HepG2 (cell line): Measurements from ENCODE around the gene MARCHF9. TPM values are rescaled to one million over a fixed set of nuclear protein-coding genes. Genes with fewer than 3 reads are reported as not detected.

Source experiments
- ATAC-seq: fragments of 200-7000 bp; cut with Tn5 transposase; 3 replicates; pipeline ENCODE4 v1.9.1; 2020; ENCODE audit warnings: mild to moderate bottlenecking, moderate library complexity
- BruUV-seq: library from RNA; stranded (reverse); fragments of 400-500 nt; replicated peaks from 2 replicates; lab custom pipeline; 2021; lab: Mats Ljungman, UMichigan
- CTCF ChIA-PET: fragments of 300-600 bp; formaldehyde crosslinking; extraction: SDS; loops from one replicate; lab custom pipeline; 2021; ENCODE audit warnings: low total read pairs, inconsistent platforms, low intra/inter-chr PET ratio; lab: Yijun Ruan, JAX
- POLR2A ChIA-PET: fragments of 350-600 bp; sonication (Branson Sonifier 250); formaldehyde crosslinking; loops from one replicate; lab custom pipeline; 2020; ENCODE audit warnings: antibody characterized with exemption, inconsistent platforms; lab: Yijun Ruan, JAX
- DNase-seq: peaks from one replicate; pipeline ENCODE4 v3.0.0-alpha.2; 2015; ENCODE audit warnings: low spot score
- FAIRE-seq: peaks from 3 replicates; lab custom pipeline; 2011; peaks lifted over from hg19 to GRCh38; lab: Jason Lieb, UNC
- H2AFZ ChIP-seq: one replicate; pipeline ENCODE4 v1.6.1; 2011; ENCODE audit warnings: low read length, inconsistent platforms
- H3K27ac ChIP-seq: fragments of 300-600 bp; 3 replicates; pipeline ENCODE4 v1.8.0; 2011; ENCODE audit warnings: mixed run types, mild to moderate bottlenecking, mixed read lengths, low read length, inconsistent platforms; ENCODE audit not compliant: insufficient read depth; ENCODE audit errors: extremely low read length
- H3K27me3 ChIP-seq, 2 experiments: fragments of 200-600 bp in 1 of 2; 2 replicates in 1 of 2; 3 replicates in 1 of 2; pipeline versions ENCODE4 v1.6.0 to v1.8.0; 2011; ENCODE audit warnings: low read length in 2 of 2, mild to moderate bottlenecking in 2 of 2, moderate library complexity in 2 of 2, inconsistent platforms in 1 of 2; ENCODE audit not compliant: insufficient read depth in 2 of 2, control insufficient read depth in 1 of 2
- H3K36me3 ChIP-seq, 2 experiments: fragments of 200-600 bp in 1 of 2; replicated peaks in 1 of 2; 2 replicates in 1 of 2; 3 replicates in 1 of 2; pipeline versions ENCODE4 v1.5.1 to v1.8.0; 2011; ENCODE audit warnings: low read length in 2 of 2, inconsistent platforms in 1 of 2; ENCODE audit not compliant: insufficient read depth in 2 of 2, control insufficient read depth in 1 of 2
- H3K4me1 ChIP-seq: 2 replicates; pipeline ENCODE4 v1.5.1; 2012; ENCODE audit warnings: low read length, inconsistent platforms; ENCODE audit not compliant: insufficient read depth
- H3K4me2 ChIP-seq: 2 replicates; pipeline ENCODE4 v1.6.0; 2011; ENCODE audit warnings: low read depth, low read length, inconsistent platforms
- H3K4me3 ChIP-seq, 3 experiments: fragments of 200-600 bp in 1 of 3; sonication (generic), shearing (Covaris generic) in 1 of 3; replicated peaks in 1 of 3; 2 replicates each; pipeline ENCODE4 v1.5.1; 2011 to 2016; ENCODE audit warnings: low read length in 3 of 3, inconsistent platforms in 2 of 3, low read depth in 2 of 3, mild to moderate bottlenecking in 2 of 3, control low read depth in 1 of 3, mixed read lengths in 1 of 3; ENCODE audit not compliant: insufficient read depth in 1 of 3
- H3K79me2 ChIP-seq: one replicate; pipeline ENCODE4 v1.6.1; 2011; ENCODE audit warnings: low read length, inconsistent platforms; ENCODE audit not compliant: insufficient read depth
- H3K9ac ChIP-seq: 2 replicates; pipeline ENCODE4 v1.6.0; 2011; ENCODE audit warnings: mild to moderate bottlenecking, low read depth, low read length, inconsistent platforms; ENCODE audit not compliant: insufficient read depth
- H3K9me3 ChIP-seq: 2 replicates; pipeline ENCODE4 v1.5.1; 2012; ENCODE audit warnings: mild to moderate bottlenecking, low read length
- H4K20me1 ChIP-seq: 2 replicates; pipeline ENCODE4 v1.6.0; 2011; ENCODE audit warnings: inconsistent platforms, mild to moderate bottlenecking, low read length, moderate library complexity; ENCODE audit not compliant: insufficient read depth
- CAMTA2 ChIP-seq: sonication (generic); formaldehyde crosslinking; IDR thresholded peaks from 2 replicates; pipeline ENCODE4 v1.4.0; 2020; ENCODE audit warnings: mild to moderate bottlenecking, missing genetic modification reagents, borderline replicate concordance
- GABPB1 ChIP-seq: IDR thresholded peaks from 2 replicates; pipeline ENCODE4 v1.6.1; 2016; ENCODE audit warnings: mild to moderate bottlenecking, missing genetic modification reagents, moderate library complexity, missing compliant biosample characterization
- SMAD3 ChIP-seq: sonication (generic); formaldehyde crosslinking; IDR thresholded peaks from 2 replicates; pipeline ENCODE4 v1.4.0; 2020; ENCODE audit warnings: missing genetic modification reagents
- SP1 ChIP-seq, 2 experiments: fragments of 450-650 bp in 1 of 2; sonication (generic) in 1 of 2; formaldehyde crosslinking in 1 of 2; IDR thresholded peaks; 2 replicates each; pipeline versions ENCODE4 v1.4.0 to v1.6.1; 2016 to 2020; ENCODE audit warnings: missing genetic modification reagents in 1 of 2
- ZNF557 ChIP-seq: sonication (generic); formaldehyde crosslinking; IDR thresholded peaks from 2 replicates; pipeline ENCODE4 v1.4.0; 2020; ENCODE audit warnings: missing genetic modification reagents
- whole genome bisulfite sequencing: methylation state at CpG from one replicate; pipeline ENCODE4 v1.1.6; 2017; ENCODE audit warnings: low lambda C conversion rate; 5-methylcytosine and 5-hydroxymethylcytosine counted together
- in situ Hi-C: cut with HindIII; loops from 2 replicates; pipeline ENCODE4 v1.10.0; 2017; ENCODE audit warnings: low pct_unique_long_range_greater_than_20kb; ENCODE audit not compliant: extremely low pct_ligation_motif_present
- intact Hi-C: fragments of 100-400 bp; cut with micrococcal nuclease; formaldehyde crosslinking; loops from one replicate; pipeline ENCODE4 v1.10.0; 2022; ENCODE audit not compliant: unreplicated experiment
- polyA plus RNA-seq, 8 experiments: library from polyadenylated mRNA; depleted of rRNA in 3 of 8; stranded (reverse) in 7 of 8; unstranded in 1 of 8; fragments of >200 nt; fragmentation: Illumina TruSeq in 4 of 8; extraction: Trizol in 4 of 8; gene quantifications; 2 replicates each; pipeline versions ENCODE4 v1.2.1 to v1.2.3, GENCODE V29; 2011 to 2016; ENCODE audit warnings: low read depth in 4 of 8, missing spikeins in 1 of 8, mixed read lengths in 1 of 8; ENCODE audit not compliant: insufficient read depth in 1 of 8
- total RNA-seq, 5 experiments: library from RNA; depleted of rRNA; stranded (reverse); fragments of >200 nt; fragmentation: Illumina TruSeq; extraction: Trizol; gene quantifications; 2 replicates each; pipeline ENCODE4 v1.2.3, GENCODE V29; 2016; ENCODE audit warnings: low read depth in 1 of 5

MARCHF9 gene
- total and polyA plus RNA-seq, 2 of the 13 experiments (the other 11 are each of a cell fraction or from before 2014, with no cell fraction given) = 5.7 to 9.6 TPM

GRCh38 chr12:57807285-57807684, 52.4 kb downstream of the MARCHF9 start:
- Histone ChIP-seq H2AFZ (no peak overlapping the region), H3K4me1 (peaks cover 7% of the 10 kb centered on the region; the same call in 1 of the 2 replicates), H3K9ac (no peak overlapping the region), H3K9me3 (no peaks in the 10 kb centered on the region), H3K4me3 (no peak overlapping the region), H3K79me2 (no peaks in the 10 kb centered on the region), H3K36me3 (peaks cover 3 to 9% of the 10 kb centered on the region in 2 experiments; a peak in 3 of 5 replicates), H4K20me1 (0 out of 2 replicates have a peak, but pooled peaks cover 3% of the 10 kb centered on the region), H3K27me3 (no peaks in the 10 kb centered on the region), H3K27ac (no peak overlapping the region), H3K4me2 (no peak overlapping the region)
- intact Hi-C loops (no loop called here), in situ Hi-C loops (no loop called here)
- WGBS = 91% methylated on average over 7 of the region's 9 CpGs
- FAIRE-seq = no peak
- no TSS peak for BruUV-seq
- TF ChIP-seq CAMTA2 (CRISPR knock-in tag) (no peak), SMAD3 (CRISPR knock-in tag) (no peak), ZNF557 (CRISPR knock-in tag) (no peak)
- ChIA-PET POLR2A (no interaction called here), CTCF (no interaction called here)
- no peak for ATAC-seq
- no peak for DNase-seq

GRCh38 chr12:57808351-57808750, 53.4 kb downstream of the MARCHF9 start:
- no peaks in the 10 kb centered on the region for H3K27me3 ChIP-seq
- H2AFZ ChIP-seq = no peak overlapping the region
- no peak overlapping the region for H3K9ac ChIP-seq
- H3K4me2 ChIP-seq = no peak overlapping the region
- DNase-seq = no peak
- no peaks in the 10 kb centered on the region for H3K9me3 ChIP-seq
- peaks cover 13% of the 10 kb centered on the region for H3K4me1 ChIP-seq
- no TSS peak for BruUV-seq
- no peak overlapping the region for H3K4me3 ChIP-seq
- WGBS = 90% methylated on average over 5 of the region's 5 CpGs
- 0 out of 2 replicates have a peak, but pooled peaks cover 3% of the 10 kb centered on the region for H4K20me1 ChIP-seq
- no peak for FAIRE-seq
- no peak overlapping the region for H3K27ac ChIP-seq
- no peak for ATAC-seq
- POLR2A ChIA-PET = no interaction called here
- intact Hi-C loops (no loop called here), in situ Hi-C loops (no loop called here)
- H3K36me3 ChIP-seq = peaks cover 0 to 3% of the 10 kb centered on the region in 2 experiments; a peak in 3 of 5 replicates
- H3K79me2 ChIP-seq = no peaks in the 10 kb centered on the region
- CTCF ChIA-PET = no interaction called here
- TF ChIP-seq SP1 (IDR thresholded peaks at IDR 0.05) = no peak
- no peak for TF ChIP-seq SP1 (CRISPR knock-in tag; IDR thresholded peaks at IDR 0.05)
- no peak for TF ChIP-seq GABPB1 (CRISPR knock-in tag)
- TF ChIP-seq, all 625 proteins: peak for 0
